Neuronal stem cell (in vitro differentiated cells): Measurements from ENCODE around the gene AFF3.

ENCODE experiments used
- DNase-seq: peaks from one replicate; pipeline ENCODE4 v3.0.0-alpha.2; 2013; ENCODE audit warnings: low spot score
- H2AFZ ChIP-seq: one replicate; pipeline ENCODE4 v1.6.1; 2013; ENCODE audit warnings: mild to moderate bottlenecking, low read length, inconsistent platforms
- H2AK5ac ChIP-seq: 2 replicates; pipeline ENCODE4 v1.6.1; 2013; ENCODE audit warnings: low read depth, mild to moderate bottlenecking, inconsistent platforms, low read length, moderate library complexity, mixed read lengths
- H2BK120ac ChIP-seq: 2 replicates; pipeline ENCODE4 v1.6.1; 2013; ENCODE audit warnings: low read depth, mild to moderate bottlenecking, inconsistent platforms, low read length, moderate library complexity, mixed read lengths
- H2BK12ac ChIP-seq: one replicate; pipeline ENCODE4 v1.6.1; 2013; ENCODE audit warnings: low read length, inconsistent platforms
- H2BK15ac ChIP-seq: 2 replicates; pipeline ENCODE4 v1.6.1; 2013; ENCODE audit warnings: mild to moderate bottlenecking, low read length, inconsistent platforms, mixed read lengths
- H2BK5ac ChIP-seq: one replicate; pipeline ENCODE4 v1.6.1; 2013; ENCODE audit warnings: inconsistent platforms, mild to moderate bottlenecking, low read length, moderate library complexity
- H3K14ac ChIP-seq: one replicate; pipeline ENCODE4 v1.6.1; 2013; ENCODE audit warnings: low read length, inconsistent platforms
- H3K18ac ChIP-seq: 2 replicates; pipeline ENCODE4 v1.6.1; 2013; ENCODE audit warnings: low read length, inconsistent platforms
- H3K23ac ChIP-seq: 2 replicates; pipeline ENCODE4 v1.6.1; 2013; ENCODE audit warnings: low read depth, mild to moderate bottlenecking, mixed read lengths, low read length, inconsistent platforms; ENCODE audit not compliant: poor library complexity
- H3K27ac ChIP-seq: replicated peaks from 3 replicates; pipeline ENCODE4 v1.5.1; 2013; ENCODE audit warnings: low read length, inconsistent platforms
- H3K27me3 ChIP-seq, 3 experiments: 2 replicates each; pipeline ENCODE4 v1.6.1; 2013; ENCODE audit warnings: low read length in 3 of 3, mild to moderate bottlenecking in 2 of 3, inconsistent platforms in 1 of 3, low read depth in 1 of 3, mixed read lengths in 1 of 3, moderate library complexity in 1 of 3; ENCODE audit not compliant: control insufficient read depth in 3 of 3, insufficient read depth in 3 of 3
- H3K36me3 ChIP-seq, 2 donors: replicated peaks in 1 of 2; 2 replicates each; pipeline ENCODE4 v1.6.1; 2013; ENCODE audit warnings: low read length in 2 of 2; ENCODE audit not compliant: control insufficient read depth in 2 of 2, insufficient read depth in 2 of 2
- H3K4ac ChIP-seq: 2 replicates; pipeline ENCODE4 v1.6.1; 2013; ENCODE audit warnings: inconsistent platforms, mild to moderate bottlenecking, low read length, moderate library complexity
- H3K4me1 ChIP-seq, 2 donors: 1 replicate in 1 of 2; 2 replicates in 1 of 2; pipeline ENCODE4 v1.6.1; 2013; ENCODE audit warnings: low read length in 2 of 2, low read depth in 1 of 2; ENCODE audit not compliant: control insufficient read depth in 2 of 2, insufficient read depth in 1 of 2
- H3K4me2 ChIP-seq: one replicate; pipeline ENCODE4 v1.6.1; 2013; ENCODE audit warnings: mild to moderate bottlenecking, low read length, inconsistent platforms; ENCODE audit not compliant: insufficient read depth, poor library complexity, severe bottlenecking
- H3K4me3 ChIP-seq, 2 donors: 2 replicates each; pipeline ENCODE4 v1.5.1; 2013; ENCODE audit warnings: low read length in 2 of 2, mild to moderate bottlenecking in 2 of 2, inconsistent platforms in 1 of 2, moderate library complexity in 1 of 2
- H3K79me1 ChIP-seq: one replicate; pipeline ENCODE4 v1.6.1; 2013; ENCODE audit warnings: low read depth, mild to moderate bottlenecking, inconsistent platforms, low read length, moderate library complexity
- H3K9ac ChIP-seq: one replicate; pipeline ENCODE4 v1.6.1; 2013; ENCODE audit warnings: mild to moderate bottlenecking, low read depth, low read length, inconsistent platforms; ENCODE audit not compliant: poor library complexity
- H3K9me3 ChIP-seq, 2 donors: replicated peaks in 1 of 2; 2 replicates each; pipeline versions ENCODE3 to v1.6.1; 2013; ENCODE audit warnings: low read length in 2 of 2, mild to moderate bottlenecking in 2 of 2, inconsistent platforms in 1 of 2, low read depth in 1 of 2, mixed read lengths in 1 of 2, moderate library complexity in 1 of 2; ENCODE audit not compliant: control insufficient read depth in 2 of 2, insufficient read depth in 1 of 2
- H4K8ac ChIP-seq: one replicate; pipeline ENCODE4 v1.6.1; 2013; ENCODE audit warnings: low read depth, mild to moderate bottlenecking, inconsistent platforms, low read length, moderate library complexity
- H4K91ac ChIP-seq: one replicate; pipeline ENCODE4 v1.6.1; 2013; ENCODE audit warnings: low read length, low read depth, mild to moderate bottlenecking, inconsistent platforms; ENCODE audit not compliant: poor library complexity
- WGBS, 2 donors: extraction: QIAGEN DNeasy Blood & Tissue Kit; methylation state at CpG; one replicate each; pipeline ENCODE4 v1.1.7; 2013; ENCODE audit warnings: missing lambda C conversion rate in 2 of 2, mixed read lengths in 1 of 2; ENCODE audit not compliant: insufficient read length in 2 of 2, insufficient replicate concordance in 1 of 2; ENCODE audit errors: extremely low coverage in 2 of 2; 5-methylcytosine and 5-hydroxymethylcytosine counted together

The AFF3 gene

GRCh38 chr2:100126897-100127401 is 15.4 kb downstream of the AFF3 start:
- Histone ChIP-seq H2BK12ac (no peak overlapping the region), H3K36me3 (no peaks in the 10 kb centered on the region), H2AFZ (no peak overlapping the region), H3K9ac (no peak overlapping the region), H3K79me1 (no peaks in the 10 kb centered on the region), H4K8ac (no peak overlapping the region), H4K91ac (no peak overlapping the region), H3K27ac (no peak overlapping the region), H3K18ac (no peak overlapping the region), H2AK5ac (no peak overlapping the region), H2BK120ac (no peak overlapping the region), H3K4me1 (peaks cover 7 to 11% of the 10 kb centered on the region in 2 donors), H3K23ac (no peak overlapping the region), H2BK15ac (no peak overlapping the region), H3K4me3 (no peak overlapping the region), H3K14ac (no peak overlapping the region), H3K4me2 (no peak overlapping the region), H3K4ac (no peak overlapping the region), H3K27me3 (no peaks in the 10 kb centered on the region), H3K9me3 (no peaks in the 10 kb centered on the region), H2BK5ac (no peak overlapping the region)
- DNase-seq, result no peak
- no CpG with 5 or more reads among the region's 4 CpGs for WGBS, 2 donors

DNA sequence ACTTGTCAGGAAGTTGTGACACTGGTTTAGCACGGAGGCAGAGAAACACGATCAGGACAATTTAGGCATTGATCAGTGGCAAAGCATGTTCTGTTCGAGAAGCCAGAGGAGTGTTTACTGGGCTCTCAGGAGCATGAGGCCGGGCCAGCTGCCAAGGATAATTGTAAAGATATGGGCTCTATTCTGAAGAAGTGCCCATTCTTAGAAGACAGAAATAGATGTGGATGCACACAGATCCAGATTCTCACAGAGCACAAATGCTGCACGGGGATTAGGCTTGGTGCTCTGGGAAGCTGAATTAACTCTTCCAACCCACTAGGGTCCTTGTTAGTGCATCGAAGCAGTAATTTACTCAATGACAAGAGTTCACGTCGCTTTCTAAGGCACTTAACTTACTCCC is 16.2 kb downstream of the AFF3 start:
- DNase-seq, result no peak
- H3K9me3 ChIP-seq, result no peaks in the 10 kb centered on the region
- no peak overlapping the region for H2BK15ac ChIP-seq
- H3K4me2 ChIP-seq, result no peak overlapping the region
- H4K8ac ChIP-seq, result no peak overlapping the region
- H3K18ac ChIP-seq, result no peak overlapping the region
- no peaks in the 10 kb centered on the region for H3K79me1 ChIP-seq
- H3K9ac ChIP-seq, result no peak overlapping the region
- H2AK5ac ChIP-seq, result no peak overlapping the region
- no CpG with 5 or more reads among the region's 8 CpGs for WGBS, 2 donors
- no peak overlapping the region for H2BK120ac ChIP-seq
- H3K27me3 ChIP-seq, result no peaks in the 10 kb centered on the region
- no peak overlapping the region for H3K4me3 ChIP-seq
- H2AFZ ChIP-seq, result no peak overlapping the region
- peaks cover 7 to 11% of the 10 kb centered on the region in 2 donors for H3K4me1 ChIP-seq
- no peak overlapping the region for H2BK5ac ChIP-seq
- no peak overlapping the region for H3K14ac ChIP-seq
- H3K4ac ChIP-seq, result no peak overlapping the region
- no peak overlapping the region for H3K27ac ChIP-seq
- H4K91ac ChIP-seq, result no peak overlapping the region
- no peak overlapping the region for H3K23ac ChIP-seq
- H2BK12ac ChIP-seq, result no peak overlapping the region
- H3K36me3 ChIP-seq, result no peaks in the 10 kb centered on the region

- no peaks in the 10 kb centered on the region for H3K79me1 ChIP-seq
- WGBS, 2 donors, result no CpG with 5 or more reads among the region's 2 CpGs
- H3K14ac ChIP-seq, result no peak overlapping the region
- no peak overlapping the region for H3K18ac ChIP-seq
- no peak overlapping the region for H3K4me3 ChIP-seq
- H3K4me1 ChIP-seq, result peaks cover 7 to 11% of the 10 kb centered on the region in 2 donors
- no peak overlapping the region for H2BK15ac ChIP-seq
- no peak overlapping the region for H2BK120ac ChIP-seq
- H3K23ac ChIP-seq, result no peak overlapping the region
- H3K4ac ChIP-seq, result no peak overlapping the region
- H3K27ac ChIP-seq, result no peak overlapping the region
- no peak for DNase-seq
- no peak overlapping the region for H3K4me2 ChIP-seq
- H2BK12ac ChIP-seq, result no peak overlapping the region
- H3K9ac ChIP-seq, result no peak overlapping the region
- H4K8ac ChIP-seq, result no peak overlapping the region
- H3K36me3 ChIP-seq, result no peaks in the 10 kb centered on the region
- no peak overlapping the region for H2AFZ ChIP-seq
- H2BK5ac ChIP-seq, result no peak overlapping the region
- no peak overlapping the region for H2AK5ac ChIP-seq
- H4K91ac ChIP-seq, result no peak overlapping the region
- H3K27me3 ChIP-seq, result no peaks in the 10 kb centered on the region
- H3K9me3 ChIP-seq, result no peaks in the 10 kb centered on the region
Measured at GRCh38 chr2:100125626-100126025, 16.8 kb downstream of the AFF3 start.

GRCh38 chr2:100124761-100125160 is 17.6 kb downstream of the AFF3 start:
- no peaks in the 10 kb centered on the region for H3K27me3 ChIP-seq
- no CpG with 5 or more reads among the region's 1 CpG for WGBS, 2 donors
- H3K9ac ChIP-seq, result no peak overlapping the region
- no peak overlapping the region for H4K8ac ChIP-seq
- H3K23ac ChIP-seq, result no peak overlapping the region
- H3K9me3 ChIP-seq, result no peaks in the 10 kb centered on the region
- no peak overlapping the region for H2BK5ac ChIP-seq
- no peak overlapping the region for H3K27ac ChIP-seq
- no peak overlapping the region for H2BK120ac ChIP-seq
- H3K4me3 ChIP-seq, result no peak overlapping the region
- no peak overlapping the region for H2BK15ac ChIP-seq
- no peak overlapping the region for H3K14ac ChIP-seq
- no peak overlapping the region for H4K91ac ChIP-seq
- H3K4me1 ChIP-seq, result peaks cover 7 to 12% of the 10 kb centered on the region in 2 donors
- no peak overlapping the region for H3K18ac ChIP-seq
- no peak overlapping the region for H3K4me2 ChIP-seq
- no peak overlapping the region for H2AK5ac ChIP-seq
- no peaks in the 10 kb centered on the region for H3K79me1 ChIP-seq
- no peaks in the 10 kb centered on the region for H3K36me3 ChIP-seq
- no peak overlapping the region for H2BK12ac ChIP-seq
- no peak overlapping the region for H3K4ac ChIP-seq
- H2AFZ ChIP-seq, result no peak overlapping the region
- DNase-seq, result no peak
